ENCODE results near the gene TIMM13. TPM values are rescaled to one million over a fixed set of nuclear protein-coding genes. Genes with fewer than 3 reads are reported as not detected.

The TIMM13 gene
- polyA plus RNA-seq, 12 donors: 58.2 to 110 (median 74.9) TPM; not detected in 1

GRCh38 chr19:2387367-2388288 lies 39.8 kb downstream of the TIMM13 start:
- DNase-seq: no peak

- DNase-seq: no peak
Measured at GRCh38 chr19:2385053-2385721, 42.2 kb downstream of the TIMM13 start.

GRCh38 chr19:2382530-2383222 lies 44.7 kb downstream of the TIMM13 start:
- no peak for DNase-seq

GRCh38 chr19:2381148-2381820 lies 46.1 kb downstream of the TIMM13 start:
- no peak for DNase-seq

- no peak for DNase-seq
Measured at GRCh38 chr19:2380567-2380966, 46.8 kb downstream of the TIMM13 start.

- DNase-seq: no peak
Measured at GRCh38 chr19:2376784-2377519, 50.4 kb downstream of the TIMM13 start.

Other genes starting within 250 kb of the TIMM13 start
- 100 to 1,000 TPM in 1 of 12 donors, 10 to 100 TPM in 10, not detected in 1; 41.5 to 161 (median 54.8) TPM for gene PLEKHJ1, start 191.3 kb downstream of the TIMM13 start, polyA plus RNA-seq (ENCODE audit: insufficient read length in 12 of 12)
- gene SF3A2, start 190.8 kb downstream of the TIMM13 start, polyA plus RNA-seq (ENCODE audit: insufficient read length in 12 of 12): 10 to 100 TPM in 11 of 12 donors, not detected in 1; 43.8 to 91.0 (median 53.3) TPM
- 1 to 10 TPM in 10 of 12 donors, under 1 TPM in 1, not detected in 1; 0.28 to 7.8 (median 4.2) TPM for gene AMH, start 178.3 kb downstream of the TIMM13 start, polyA plus RNA-seq (ENCODE audit: insufficient read length in 12 of 12)
- gene JSRP1, start 171.2 kb downstream of the TIMM13 start, polyA plus RNA-seq (ENCODE audit: insufficient read length in 12 of 12): 100 to 1,000 TPM in 1 of 12 donors, 10 to 100 TPM in 10, not detected in 1; 28.5 to 107 (median 53.7) TPM
- under 1 TPM in 7 of 12 donors, not detected in 5; 0.05 to 0.16 (median 0.09) TPM for gene PEAK3, start 145.4 kb downstream of the TIMM13 start, polyA plus RNA-seq (ENCODE audit: insufficient read length in 12 of 12)
- under 1 TPM in 5 of 12 donors, not detected in 7; 0.08 to 0.32 (median 0.11) TPM for gene LINGO3, start 119.4 kb downstream of the TIMM13 start, polyA plus RNA-seq (ENCODE audit: insufficient read length in 12 of 12)
- 10 to 100 TPM in 11 of 12 donors, not detected in 1; 51.9 to 73.7 (median 62.8) TPM for gene LSM7, start 99.0 kb downstream of the TIMM13 start, polyA plus RNA-seq (ENCODE audit: insufficient read length in 12 of 12)
- gene SPPL2B, start 98.9 kb downstream of the TIMM13 start, polyA plus RNA-seq (ENCODE audit: insufficient read length in 12 of 12): 10 to 100 TPM in 11 of 12 donors, not detected in 1; 23.0 to 83.0 (median 35.4) TPM
- 1 to 10 TPM in 1 of 12 donors, under 1 TPM in 10, not detected in 1; 0.10 to 4.4 (median 0.28) TPM for gene TMPRSS9, start 67.3 kb downstream of the TIMM13 start, polyA plus RNA-seq (ENCODE audit: insufficient read length in 12 of 12)
- 100 to 1,000 TPM in 1 of 12 donors, 10 to 100 TPM in 11; 44.8 to 322 (median 65.0) TPM for gene LMNB2, start 29.4 kb upstream of the TIMM13 start, polyA plus RNA-seq (ENCODE audit: insufficient read length in 12 of 12)
- gene GADD45B, start 48.5 kb upstream of the TIMM13 start, polyA plus RNA-seq (ENCODE audit: insufficient read length in 12 of 12): 10 to 100 TPM in 5 of 12 donors, 1 to 10 TPM in 6, not detected in 1; 7.8 to 20.2 (median 8.7) TPM

All from muscle of arm (tissue), 12 donors.